ENCODE data around the gene F13A1. TPM values are rescaled to one million over a fixed set of nuclear protein-coding genes. Genes with fewer than 3 reads are reported as not detected.

F13A1 gene
- total RNA-seq, 2 donors from 2014 or later: 19.8 to 27.5 TPM

GRCh38 chr6:6333501-6333900, 13.0 kb upstream of the F13A1 start:
- DNase-seq (peak in 1 of 4 donors; percentile 20), ATAC-seq (no peak)
- Histone ChIP-seq H3K9me3 (no peaks in the 10 kb centered on the region), H3K27ac (no peak overlapping the region), H3K27me3 (no peaks in the 10 kb centered on the region), H3K4me1 (no peaks in the 10 kb centered on the region), H3K36me3 (replicated peaks in 1 of 2; ENCODE audit: insufficient read depth in 1 of 2, low read depth in 2 of 2) (no peaks in the 10 kb centered on the region), H3K4me3 (no peak overlapping the region)
- 73 to 76% methylated on average over 1 of the region's 1 CpG for whole genome bisulfite sequencing, 2 donors
- intact Hi-C loops (cut with DNase I): no loop called here
- TF ChIP-seq POLR2A (IDR thresholded peaks at IDR 0.05): no peak
- TF ChIP-seq, protein P1, sequence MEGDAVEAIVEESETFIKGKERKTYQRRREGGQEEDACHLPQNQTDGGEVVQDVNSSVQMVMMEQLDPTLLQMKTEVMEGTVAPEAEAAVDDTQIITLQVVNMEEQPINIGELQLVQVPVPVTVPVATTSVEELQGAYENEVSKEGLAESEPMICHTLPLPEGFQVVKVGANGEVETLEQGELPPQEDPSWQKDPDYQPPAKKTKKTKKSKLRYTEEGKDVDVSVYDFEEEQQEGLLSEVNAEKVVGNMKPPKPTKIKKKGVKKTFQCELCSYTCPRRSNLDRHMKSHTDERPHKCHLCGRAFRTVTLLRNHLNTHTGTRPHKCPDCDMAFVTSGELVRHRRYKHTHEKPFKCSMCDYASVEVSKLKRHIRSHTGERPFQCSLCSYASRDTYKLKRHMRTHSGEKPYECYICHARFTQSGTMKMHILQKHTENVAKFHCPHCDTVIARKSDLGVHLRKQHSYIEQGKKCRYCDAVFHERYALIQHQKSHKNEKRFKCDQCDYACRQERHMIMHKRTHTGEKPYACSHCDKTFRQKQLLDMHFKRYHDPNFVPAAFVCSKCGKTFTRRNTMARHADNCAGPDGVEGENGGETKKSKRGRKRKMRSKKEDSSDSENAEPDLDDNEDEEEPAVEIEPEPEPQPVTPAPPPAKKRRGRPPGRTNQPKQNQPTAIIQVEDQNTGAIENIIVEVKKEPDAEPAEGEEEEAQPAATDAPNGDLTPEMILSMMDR (IDR thresholded peaks at IDR 0.05): no peak

DNA sequence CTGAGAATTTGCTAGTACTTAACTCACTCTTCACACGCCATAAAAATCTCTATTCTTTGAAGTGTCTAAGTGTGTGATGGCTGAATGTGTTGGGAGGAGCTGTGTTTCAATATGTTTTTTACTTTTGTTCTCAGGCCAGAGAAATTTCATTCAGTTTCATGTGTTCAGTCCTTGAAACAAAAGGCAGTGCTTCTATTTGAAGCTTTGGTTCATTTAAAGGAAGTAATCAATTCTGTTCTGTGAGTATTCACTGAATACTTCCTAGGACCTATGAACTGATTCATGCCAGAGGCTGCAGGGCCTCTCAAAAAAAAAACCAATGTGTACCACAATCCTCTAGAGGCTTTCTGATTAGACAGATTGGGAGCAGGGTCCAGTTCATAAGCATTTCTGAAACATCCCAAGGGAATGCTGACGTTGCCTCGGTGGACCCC, 12.4 kb upstream of the F13A1 start:
- no peak overlapping the region for H3K27ac ChIP-seq
- intact Hi-C loops (cut with DNase I): no loop called here

GRCh38 chr6:6331946-6332601, 11.6 kb upstream of the F13A1 start:
- Histone ChIP-seq H3K27me3 (no peaks in the 10 kb centered on the region), H3K27ac (peak overlapping the region in 1 of 4 donors; percentile 22), H3K36me3 (replicated peaks in 1 of 2; ENCODE audit: insufficient read depth in 1 of 2, low read depth in 2 of 2) (no peaks in the 10 kb centered on the region), H3K4me1 (no peaks in the 10 kb centered on the region), H3K4me3 (no peak overlapping the region), H3K9me3 (no peaks in the 10 kb centered on the region)
- DNase-seq (peak in 1 of 4 donors; percentile 18), ATAC-seq (no peak)
- TF ChIP-seq POLR2A (IDR thresholded peaks at IDR 0.05): no peak
- TF ChIP-seq, protein P1 (IDR thresholded peaks at IDR 0.05): no peak
- intact Hi-C loops (cut with DNase I): no loop called here
- WGBS, 2 donors: 46 to 57% methylated on average over 6 of the region's 6 CpGs

More for the DNA sequence above, 12.4 kb upstream of the F13A1 start:
- 57 to 61% methylated on average over 3 of the region's 3 CpGs for WGBS, 2 donors
- Histone ChIP-seq H3K27me3 (no peaks in the 10 kb centered on the region), H3K4me3 (no peak overlapping the region), H3K4me1 (no peaks in the 10 kb centered on the region), H3K36me3 (replicated peaks in 1 of 2; ENCODE audit: insufficient read depth in 1 of 2, low read depth in 2 of 2) (no peaks in the 10 kb centered on the region), H3K9me3 (no peaks in the 10 kb centered on the region)
- DNase-seq: no peak
- TF ChIP-seq, protein P1 (IDR thresholded peaks at IDR 0.05): no peak
- no peak for TF ChIP-seq POLR2A (IDR thresholded peaks at IDR 0.05)
- no peak for ATAC-seq

- ATAC-seq: no peak
- no peaks in the 10 kb centered on the region for H3K4me1 ChIP-seq
- TF ChIP-seq POLR2A (IDR thresholded peaks at IDR 0.05): no peak
- TF ChIP-seq, protein P1 (IDR thresholded peaks at IDR 0.05): no peak
- no peaks in the 10 kb centered on the region for H3K36me3 ChIP-seq (replicated peaks in 1 of 2; ENCODE audit: insufficient read depth in 1 of 2, low read depth in 2 of 2)
- H3K27ac ChIP-seq: no peak overlapping the region
- DNase-seq: no peak
- H3K4me3 ChIP-seq: no peak overlapping the region
- WGBS, 2 donors: 75 to 88% methylated on average over 6 of the region's 6 CpGs
- H3K9me3 ChIP-seq: no peaks in the 10 kb centered on the region
- intact Hi-C loops (cut with DNase I): no loop called here
- no peaks in the 10 kb centered on the region for H3K27me3 ChIP-seq
These were observed 10.9 kb upstream of the F13A1 start for GRCh38 chr6:6331393-6331792.

- no peak for DNase-seq
- no peak overlapping the region for H3K27ac ChIP-seq
- 74 to 76% methylated on average over 1 of the region's 1 CpG for WGBS, 2 donors
These were observed 9.9 kb upstream of the F13A1 start for GRCh38 chr6:6330407-6330806.

More at GRCh38 chr6:6330407-6330806, 9.9 kb upstream of the F13A1 start:
- Histone ChIP-seq H3K4me3 (no peak overlapping the region), H3K4me1 (no peaks in the 10 kb centered on the region), H3K9me3 (no peaks in the 10 kb centered on the region), H3K27me3 (no peaks in the 10 kb centered on the region), H3K36me3 (replicated peaks in 1 of 2; ENCODE audit: insufficient read depth in 1 of 2, low read depth in 2 of 2) (no peaks in the 10 kb centered on the region)
- ATAC-seq: no peak
- TF ChIP-seq, protein P1 (IDR thresholded peaks at IDR 0.05): no peak
- TF ChIP-seq POLR2A (IDR thresholded peaks at IDR 0.05): no peak
- intact Hi-C loops (cut with DNase I): no loop called here
